Epithelial cell of proximal tubule (primary cell): ENCODE measurements around the gene MRPS18B. TPM values are rescaled to one million over a fixed set of nuclear protein-coding genes. Genes with fewer than 3 reads are reported as not detected.

Source experiments
- DNase-seq: peaks from one replicate; pipeline ENCODE4 v3.0.0-alpha.2; 2011; ENCODE audit warnings: low read depth
- H3K4me3 ChIP-seq: 2 replicates; pipeline ENCODE4 v1.5.1; 2011; ENCODE audit warnings: low read depth, mild to moderate bottlenecking, low read length
- CTCF ChIP-seq: conservative IDR thresholded peaks from 2 replicates; pipeline ENCODE4 v1.5.1; 2012; ENCODE audit warnings: low read depth, mild to moderate bottlenecking, low read length
- total RNA-seq: library from RNA; depleted of rRNA; stranded (reverse); fragments of >200 nt; gene quantifications from 2 replicates; pipeline ENCODE4 v1.2.3, GENCODE V29; 2015

Gene MRPS18B
- 65.8 and 87.4 TPM in 2 replicates for total RNA-seq

GRCh38 chr6:30617565-30618269 is at the start of gene MRPS18B:
TSS of gene MRPS18B (plus strand) at chr6:30617840. CDS start at chr6:30617866, 26 bp downstream.
- TF ChIP-seq CTCF: no peak
- DNase-seq: peak; percentile 93
- H3K4me3 ChIP-seq: peak within 1 kb of the TSS; percentile 85

GRCh38 chr6:30568245-30568644 is 49.4 kb upstream of the MRPS18B start:
- no peak for TF ChIP-seq CTCF
- H3K4me3 ChIP-seq: no peak overlapping the region
- no peak for DNase-seq

GRCh38 chr6:30570263-30570662 is 47.4 kb upstream of the MRPS18B start:
- peak overlapping the region; percentile 81 for H3K4me3 ChIP-seq
- no peak for DNase-seq
- TF ChIP-seq CTCF: no peak

- no peak for DNase-seq
- H3K4me3 ChIP-seq: peak overlapping the region; percentile 81
- no peak for TF ChIP-seq CTCF
These were observed 46.9 kb upstream of the MRPS18B start for GRCh38 chr6:30570740-30571074.

GRCh38 chr6:30571075-30571761 is 46.4 kb upstream of the MRPS18B start, which contains the start of gene ABCF1:
TSS of gene ABCF1 (plus strand) at chr6:30571442. CDS start at chr6:30571488, 46 bp downstream.
- peak within 1 kb of the TSS; percentile 81 for H3K4me3 ChIP-seq
- no peak for TF ChIP-seq CTCF
- DNase-seq: peak; percentile 38

GRCh38 chr6:30571762-30572082 is 45.9 kb upstream of the MRPS18B start:
- TF ChIP-seq CTCF: no peak
- peak overlapping the region; percentile 81 for H3K4me3 ChIP-seq
- DNase-seq: no peak
